Measurements from ENCODE around the gene GFPT2.

The GFPT2 gene

DNA sequence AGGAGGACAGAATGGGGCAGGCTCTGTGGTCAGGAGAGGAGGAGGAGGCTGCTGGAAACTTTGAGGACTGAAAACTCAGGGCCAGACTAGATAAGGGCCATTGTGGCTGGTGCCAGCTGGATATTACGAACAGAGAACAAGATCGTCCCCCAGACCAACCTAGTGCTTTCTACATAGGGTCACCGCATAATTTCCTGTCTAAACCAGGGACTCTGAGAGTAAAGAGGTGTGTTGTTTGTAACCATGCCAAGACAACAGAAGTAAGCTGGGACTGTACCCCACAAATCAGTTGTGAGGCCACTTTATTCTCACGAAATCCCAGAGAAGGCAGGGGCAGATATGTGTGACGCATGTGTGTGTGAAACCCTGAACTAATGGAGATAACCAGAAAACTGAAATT lies 20.3 kb upstream of the GFPT2 start:
- TF ChIP-seq, protein P1, sequence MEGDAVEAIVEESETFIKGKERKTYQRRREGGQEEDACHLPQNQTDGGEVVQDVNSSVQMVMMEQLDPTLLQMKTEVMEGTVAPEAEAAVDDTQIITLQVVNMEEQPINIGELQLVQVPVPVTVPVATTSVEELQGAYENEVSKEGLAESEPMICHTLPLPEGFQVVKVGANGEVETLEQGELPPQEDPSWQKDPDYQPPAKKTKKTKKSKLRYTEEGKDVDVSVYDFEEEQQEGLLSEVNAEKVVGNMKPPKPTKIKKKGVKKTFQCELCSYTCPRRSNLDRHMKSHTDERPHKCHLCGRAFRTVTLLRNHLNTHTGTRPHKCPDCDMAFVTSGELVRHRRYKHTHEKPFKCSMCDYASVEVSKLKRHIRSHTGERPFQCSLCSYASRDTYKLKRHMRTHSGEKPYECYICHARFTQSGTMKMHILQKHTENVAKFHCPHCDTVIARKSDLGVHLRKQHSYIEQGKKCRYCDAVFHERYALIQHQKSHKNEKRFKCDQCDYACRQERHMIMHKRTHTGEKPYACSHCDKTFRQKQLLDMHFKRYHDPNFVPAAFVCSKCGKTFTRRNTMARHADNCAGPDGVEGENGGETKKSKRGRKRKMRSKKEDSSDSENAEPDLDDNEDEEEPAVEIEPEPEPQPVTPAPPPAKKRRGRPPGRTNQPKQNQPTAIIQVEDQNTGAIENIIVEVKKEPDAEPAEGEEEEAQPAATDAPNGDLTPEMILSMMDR (IDR thresholded peaks at IDR 0.05; ENCODE audit: low read depth, low read length, missing control alignments), result no peak
- DNase-seq (ENCODE audit: low read depth), result no peak

DNA sequence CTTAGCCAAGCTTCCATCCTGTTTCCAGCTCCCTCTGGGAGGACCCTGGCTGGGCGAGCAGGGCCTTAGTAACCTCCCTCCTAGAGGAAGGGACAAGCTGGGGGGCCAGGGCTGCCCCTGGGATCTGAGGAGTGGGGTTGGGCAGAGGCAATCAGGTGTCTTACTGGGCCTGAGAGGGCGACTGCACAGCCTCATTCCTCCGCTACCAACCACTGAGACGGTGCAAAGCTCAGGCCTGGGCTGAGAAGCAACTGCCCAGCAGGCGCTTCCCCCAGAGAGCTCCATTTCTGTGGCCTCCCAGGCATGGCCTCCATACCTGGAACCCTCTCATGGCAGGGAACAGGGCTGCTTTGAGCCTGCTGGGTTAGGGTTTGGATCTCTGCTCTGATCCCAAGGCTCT lies 18.8 kb upstream of the GFPT2 start:
- TF ChIP-seq, protein P1 (IDR thresholded peaks at IDR 0.05; ENCODE audit: low read depth, low read length, missing control alignments), result no peak
- no peak overlapping the region for H3K4me3 ChIP-seq (ENCODE audit: low read depth, low read length)
- DNase-seq (ENCODE audit: low read depth), result no peak

More for the DNA sequence above, 20.3 kb upstream of the GFPT2 start:
- no peak overlapping the region for H3K4me3 ChIP-seq (ENCODE audit: low read depth, low read length)

DNA sequence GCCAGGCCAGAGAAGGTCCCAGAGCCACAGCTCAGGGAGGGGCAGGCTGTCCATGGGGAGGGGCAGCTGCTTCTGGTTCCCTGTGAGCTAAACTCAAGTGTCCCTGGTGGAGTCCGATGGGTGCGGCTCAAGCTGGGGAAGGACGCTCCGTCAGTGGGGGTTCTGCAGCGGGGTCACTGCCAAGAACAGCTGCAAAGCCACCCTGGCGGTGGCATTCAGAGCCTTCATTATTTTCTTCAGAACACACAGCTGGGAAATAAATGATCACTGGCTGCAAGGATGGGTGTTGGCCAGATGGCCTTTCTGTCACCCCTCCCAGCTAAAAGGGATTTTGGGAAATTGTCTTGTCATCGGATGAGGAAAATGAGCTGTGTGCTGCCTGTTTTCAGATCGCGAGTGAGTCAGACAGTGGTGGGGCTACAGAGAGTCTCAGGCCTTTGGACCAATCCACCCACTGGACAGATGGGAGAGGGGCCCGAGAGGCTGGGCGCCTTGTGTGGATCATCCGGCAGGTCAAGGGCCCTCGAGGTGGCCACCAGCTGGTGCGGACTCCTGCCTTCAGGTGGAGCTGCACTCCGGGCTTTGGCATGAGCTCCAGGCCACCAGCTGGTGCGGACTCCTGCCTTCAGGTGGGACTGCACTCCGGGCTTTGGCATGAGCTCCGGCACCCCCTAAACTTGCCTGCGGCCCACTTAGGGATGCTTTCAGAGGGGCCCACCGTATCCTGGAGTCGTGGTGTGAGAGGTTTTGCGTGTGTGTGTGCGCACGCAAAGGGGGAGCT lies 17.9 kb upstream of the GFPT2 start:
- DNase-seq (ENCODE audit: low read depth), result no peak
- H3K4me3 ChIP-seq (ENCODE audit: low read depth, low read length), result no peak overlapping the region
- TF ChIP-seq, protein P1 (IDR thresholded peaks at IDR 0.05; ENCODE audit: low read depth, low read length, missing control alignments), result no peak

DNA sequence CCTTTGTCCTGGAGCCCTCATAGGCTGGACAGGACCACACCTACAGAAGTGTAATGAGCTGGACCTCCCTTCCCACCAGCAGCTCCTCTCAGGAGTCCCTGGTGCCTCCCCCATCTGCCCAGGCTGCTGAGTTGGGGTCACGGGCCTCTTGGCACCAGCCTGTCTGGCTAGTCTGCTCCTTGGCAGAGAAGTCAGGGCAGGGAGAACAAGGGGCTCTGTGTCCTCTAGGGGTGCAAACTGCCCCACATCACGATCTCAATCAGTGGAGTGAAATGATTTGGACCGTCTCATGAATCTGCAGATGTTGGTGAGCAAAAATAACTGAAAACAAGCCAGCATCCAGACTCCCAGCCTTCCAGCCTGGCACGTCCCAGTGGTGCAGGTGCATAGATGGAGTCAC lies 14.9 kb upstream of the GFPT2 start:
- no peak for DNase-seq (ENCODE audit: low read depth)
- no peak overlapping the region for H3K4me3 ChIP-seq (ENCODE audit: low read depth, low read length)
- TF ChIP-seq, protein P1 (IDR thresholded peaks at IDR 0.05; ENCODE audit: low read depth, low read length, missing control alignments), result no peak

DNA sequence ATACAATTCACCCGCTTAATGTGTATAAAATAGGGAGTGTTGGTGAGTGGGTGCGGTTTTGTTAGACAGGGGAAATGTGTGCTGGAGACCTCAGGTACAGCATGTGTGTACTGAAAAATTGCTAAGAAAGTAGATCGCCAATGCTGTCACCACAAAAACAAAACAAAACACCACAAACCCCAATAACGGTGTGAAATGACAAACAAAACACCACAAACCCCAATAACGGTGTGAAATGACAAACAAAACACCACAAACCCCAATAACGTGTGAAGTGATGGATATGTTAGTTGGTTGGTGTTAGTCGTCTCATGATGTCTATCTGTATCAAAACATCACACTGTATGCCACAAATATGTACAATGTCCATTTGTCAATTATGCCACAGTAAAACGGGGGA lies 14.2 kb upstream of the GFPT2 start:
- TF ChIP-seq, protein P1 (IDR thresholded peaks at IDR 0.05; ENCODE audit: low read depth, low read length, missing control alignments), result no peak
- DNase-seq (ENCODE audit: low read depth), result no peak

DNA sequence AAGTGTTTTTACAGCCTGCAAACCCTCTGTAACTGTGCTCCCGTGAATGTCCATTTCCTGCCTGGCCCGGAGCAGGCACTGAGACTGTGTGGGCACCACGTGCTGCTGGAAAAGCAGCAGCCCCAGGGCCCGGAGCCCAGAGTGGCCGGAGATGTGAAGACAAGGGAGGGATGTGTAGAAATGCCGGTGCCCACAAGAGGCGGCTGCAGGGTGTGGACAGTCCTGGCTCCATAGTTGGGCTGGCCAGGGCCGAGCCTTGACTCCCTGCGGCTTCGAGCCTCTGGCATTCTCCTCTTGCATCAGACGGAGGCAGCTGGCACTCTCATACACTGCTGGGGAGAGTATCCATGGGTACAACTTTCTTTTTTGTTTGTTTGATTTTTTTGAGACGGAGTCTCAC lies 13.2 kb upstream of the GFPT2 start:
- TF ChIP-seq, protein P1 (IDR thresholded peaks at IDR 0.05; ENCODE audit: low read depth, low read length, missing control alignments), result no peak
- no peak for DNase-seq (ENCODE audit: low read depth)
- no peak overlapping the region for H3K4me3 ChIP-seq (ENCODE audit: low read depth, low read length)

More for the DNA sequence above, 14.2 kb upstream of the GFPT2 start:
- no peak overlapping the region for H3K4me3 ChIP-seq (ENCODE audit: low read depth, low read length)

DNA sequence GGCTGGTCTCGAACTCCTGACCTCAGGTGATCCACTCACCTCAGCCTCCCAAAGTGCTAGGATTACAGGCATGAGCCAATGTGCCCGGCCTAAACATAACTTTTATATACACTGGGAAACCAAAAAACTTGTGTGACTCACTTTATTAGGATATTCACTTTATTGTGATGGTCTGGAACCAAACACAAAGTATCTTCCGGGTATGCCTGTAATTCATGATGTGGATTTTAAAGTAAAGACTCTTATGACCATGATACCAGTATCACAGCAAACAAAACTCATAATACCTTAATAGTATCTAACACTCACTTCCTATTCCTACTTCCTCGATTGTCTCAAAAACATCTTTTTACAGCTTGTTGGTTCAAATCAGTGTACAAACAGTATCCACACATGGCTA lies 12.7 kb upstream of the GFPT2 start:
- TF ChIP-seq, protein P1 (IDR thresholded peaks at IDR 0.05; ENCODE audit: low read depth, low read length, missing control alignments), result no peak
- DNase-seq (ENCODE audit: low read depth), result no peak
- no peak overlapping the region for H3K4me3 ChIP-seq (ENCODE audit: low read depth, low read length)

Measured in GM12864 (cell line).